ENCODE data around the gene CHIC2. TPM values are rescaled to one million over a fixed set of nuclear protein-coding genes. Genes with fewer than 3 reads are reported as not detected.

The CHIC2 gene
- total and polyA plus RNA-seq, 2 of the 8 experiments (the other 6 are each of a cell fraction or from before 2014, with no cell fraction given) = 4.5 to 10.9 TPM

DNA sequence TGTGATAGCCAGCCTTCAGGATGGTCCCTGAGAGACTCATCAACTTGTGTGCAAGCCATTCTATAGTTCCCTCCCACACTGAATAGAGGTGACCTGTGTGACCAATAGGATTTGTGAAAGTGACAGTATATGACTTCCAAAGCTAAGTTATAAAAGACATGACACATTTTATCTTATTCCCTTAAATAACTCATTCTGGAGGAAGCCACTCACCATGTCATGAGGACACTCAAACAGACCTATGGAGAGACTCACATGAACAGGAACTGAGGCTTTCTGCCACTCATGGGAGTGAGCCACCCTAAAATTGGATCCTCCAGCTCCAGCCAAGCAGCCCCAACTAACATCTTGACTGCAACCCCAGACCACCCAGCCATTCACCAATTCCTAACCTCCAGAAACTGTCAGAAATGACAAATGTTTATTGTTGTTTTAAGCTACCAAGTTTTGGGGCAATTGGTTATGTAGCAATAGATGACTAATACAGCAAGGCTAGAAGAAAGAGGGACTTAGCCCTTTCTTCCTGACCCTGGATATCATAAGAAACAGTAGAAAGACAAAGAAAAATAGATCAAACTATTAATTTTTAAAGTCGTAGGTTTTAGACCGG lies 9.0 kb upstream of the CHIC2 start (continued):
- TF ChIP-seq RBBP5 (IDR thresholded peaks at IDR 0.05; ENCODE audit: borderline replicate concordance, low read depth, low read length) (no peak), TBP (IDR thresholded peaks at IDR 0.05; ENCODE audit: low read depth, low read length) (no peak)

All from H1 (cell line).